ENCODE data around the gene INHA.
A peak's percentile ranks its signal among the peaks of the same experiment; 100 is the strongest.

INHA gene

GRCh38 chr2:219540784-219541504 lies 31.2 kb upstream of the INHA start:
- DNase-seq, result no peak

GRCh38 chr2:219541611-219542180 lies 30.4 kb upstream of the INHA start:
- peak; percentile 73 to 87 (median 82) for DNase-seq

- DNase-seq, result no peak
Observed at GRCh38 chr2:219542931-219543595, 29.0 kb upstream of the INHA start.

GRCh38 chr2:219543596-219544358 lies 28.3 kb upstream of the INHA start, which contains the start of the genes CHPF and TMEM198:
CHPF (minus strand) TSS chr2:219543809; CDS start chr2:219543538, 271 bp downstream.
TMEM198 (plus strand) TSS chr2:219544028; CDS start chr2:219544728, 700 bp downstream.
- DNase-seq, result peak; percentile 81 to 89 (median 81)

GRCh38 chr2:219544567-219544966 lies 27.5 kb upstream of the INHA start:
- DNase-seq, result no peak

- no peak for DNase-seq
Observed at GRCh38 chr2:219545295-219545942, 26.7 kb upstream of the INHA start.

- no peak for DNase-seq
Observed at GRCh38 chr2:219545943-219546352, 26.2 kb upstream of the INHA start.

GRCh38 chr2:219547621-219548020 lies 24.5 kb upstream of the INHA start:
- DNase-seq, result no peak

- no peak for DNase-seq
Observed at GRCh38 chr2:219548990-219549389, 23.1 kb upstream of the INHA start.

- no peak for DNase-seq
Observed at GRCh38 chr2:219549619-219550018, 22.5 kb upstream of the INHA start.

GRCh38 chr2:219551441-219552381 lies 20.4 kb upstream of the INHA start:
- DNase-seq, result peak in 2 of 4 experiments; percentile 27 to 32

- peak; percentile 55 to 80 (median 72) for DNase-seq
Observed at GRCh38 chr2:219552382-219553167, 19.5 kb upstream of the INHA start.

GRCh38 chr2:219553168-219553417 lies 19.0 kb upstream of the INHA start:
- no peak for DNase-seq

GRCh38 chr2:219553463-219553963 lies 18.6 kb upstream of the INHA start:
- DNase-seq, result no peak

GRCh38 chr2:219554350-219554749 lies 17.8 kb upstream of the INHA start:
- no peak for DNase-seq

GRCh38 chr2:219555956-219556355 lies 16.2 kb upstream of the INHA start:
- DNase-seq, result no peak

- DNase-seq, result no peak
Observed at GRCh38 chr2:219556413-219556812, 15.7 kb upstream of the INHA start.

- no peak for DNase-seq
Observed at GRCh38 chr2:219557320-219557719, 14.8 kb upstream of the INHA start.

GRCh38 chr2:219557791-219558785 lies 14.0 kb upstream of the INHA start:
- no peak for DNase-seq
